ENCODE measurements around the gene MED15. TPM values are rescaled to one million over a fixed set of nuclear protein-coding genes. Genes with fewer than 3 reads are reported as not detected.

MED15 gene
- total RNA-seq, 2 donors from 2014 or later, result 61.4 to 62.7 TPM

DNA sequence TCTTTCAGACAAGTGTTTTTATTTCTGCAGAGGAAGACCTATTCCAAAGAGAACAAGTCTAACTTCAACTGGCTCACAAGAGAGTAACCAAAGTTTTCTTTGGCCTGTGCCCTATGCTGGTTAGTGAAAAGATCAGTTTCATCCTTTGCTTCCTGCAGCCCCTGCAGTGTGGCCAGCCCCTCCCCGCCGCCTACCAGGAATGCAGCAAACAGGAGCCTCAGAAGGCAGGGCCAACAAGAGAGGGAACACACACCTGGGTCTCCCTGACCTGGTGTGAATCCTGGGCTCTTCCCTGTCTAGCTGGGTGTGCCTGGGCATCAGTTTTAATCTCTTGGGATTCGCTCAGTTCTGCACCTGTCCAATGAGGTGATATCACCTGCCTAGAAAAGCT lies 48.3 kb upstream of the MED15 start:
- peaks cover 18% of the 10 kb centered on the region for H3K36me3 ChIP-seq (ENCODE audit: control insufficient read depth, insufficient read depth, low read length)
- H3K9ac ChIP-seq (ENCODE audit: extremely low read depth, low read length, poor library complexity, severe bottlenecking), result no peak overlapping the region
- no peak overlapping the region for H3K4me3 Mint-ChIP-seq
- peaks cover 2% of the 10 kb centered on the region for H3K27me3 Mint-ChIP-seq (ENCODE audit: insufficient read depth)
- peaks cover 8% of the 10 kb centered on the region for H3K4me1 Mint-ChIP-seq
- no peaks in the 10 kb centered on the region for H3K9me3 Mint-ChIP-seq
- H3K9me3 ChIP-seq (ENCODE audit: control insufficient read depth, low read length), result no peaks in the 10 kb centered on the region
- no peak overlapping the region for H3K27ac ChIP-seq (ENCODE audit: low read depth, low read length)
- H3K27ac Mint-ChIP-seq, result no peak overlapping the region
- peaks cover 19% of the 10 kb centered on the region for H3K36me3 Mint-ChIP-seq (ENCODE audit: low read depth)
- no peak for TF ChIP-seq CTCF (conservative IDR thresholded peaks at IDR 0.05)
- no peaks in the 10 kb centered on the region for H3K27me3 ChIP-seq (ENCODE audit: control insufficient read depth, insufficient read depth, low read length, poor library complexity, severe bottlenecking)
- DNase-seq, result peak; percentile 75
- no peaks in the 10 kb centered on the region for H3K4me1 ChIP-seq (ENCODE audit: control insufficient read depth, insufficient read depth, low read length)
- WGBS, 2 experiments (ENCODE audit: insufficient coverage in 1 of 2, insufficient read length in 1 of 2), result 86 to 100% methylated on average over 3 of the region's 3 CpGs
- no peak overlapping the region for H3K4me3 ChIP-seq (ENCODE audit: low read length)

DNA sequence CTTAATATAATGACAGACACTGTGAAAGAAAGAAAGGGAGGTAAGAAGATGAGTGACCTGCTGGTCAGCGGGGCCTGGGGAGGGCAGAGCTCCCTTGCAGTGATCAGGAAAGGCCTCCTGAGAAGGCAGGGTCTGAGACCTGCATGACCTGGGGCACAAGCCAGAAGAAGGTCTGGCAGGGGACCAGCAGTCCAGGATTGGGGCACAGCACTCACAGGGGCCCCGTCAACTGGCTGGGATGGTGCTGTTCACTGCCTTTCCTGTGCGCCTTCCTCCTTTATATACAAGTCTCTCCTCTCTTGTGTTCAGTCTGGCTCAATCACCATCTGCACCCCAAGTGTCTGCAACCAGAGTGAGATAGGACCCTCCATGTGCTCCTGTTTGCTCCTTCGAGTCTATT lies 47.5 kb upstream of the MED15 start:
- H3K4me3 Mint-ChIP-seq, result no peak overlapping the region
- H3K4me1 Mint-ChIP-seq, result peaks cover 8% of the 10 kb centered on the region
- Histone ChIP-seq H3K4me3 (ENCODE audit: low read length) (no peak overlapping the region), H3K9me3 (ENCODE audit: control insufficient read depth, low read length) (no peaks in the 10 kb centered on the region), H3K36me3 (ENCODE audit: control insufficient read depth, insufficient read depth, low read length) (peaks cover 18% of the 10 kb centered on the region), H3K4me1 (ENCODE audit: control insufficient read depth, insufficient read depth, low read length) (no peaks in the 10 kb centered on the region), H3K9ac (ENCODE audit: extremely low read depth, low read length, poor library complexity, severe bottlenecking) (no peak overlapping the region), H3K27me3 (ENCODE audit: control insufficient read depth, insufficient read depth, low read length, poor library complexity, severe bottlenecking) (no peaks in the 10 kb centered on the region), H3K27ac (ENCODE audit: low read depth, low read length) (peak overlapping the region; percentile 41)
- peaks cover 17% of the 10 kb centered on the region for H3K36me3 Mint-ChIP-seq (ENCODE audit: low read depth)
- DNase-seq, result no peak
- H3K9me3 Mint-ChIP-seq, result no peaks in the 10 kb centered on the region
- TF ChIP-seq CTCF (conservative IDR thresholded peaks at IDR 0.05), result no peak
- whole genome bisulfite sequencing, 2 experiments (ENCODE audit: insufficient coverage in 1 of 2, insufficient read length in 1 of 2), result 77 to 92% methylated on average over 3 to 4 of the region's 4 CpGs
- no peak overlapping the region for H3K27ac Mint-ChIP-seq
- peaks cover 2% of the 10 kb centered on the region for H3K27me3 Mint-ChIP-seq (ENCODE audit: insufficient read depth)

DNA sequence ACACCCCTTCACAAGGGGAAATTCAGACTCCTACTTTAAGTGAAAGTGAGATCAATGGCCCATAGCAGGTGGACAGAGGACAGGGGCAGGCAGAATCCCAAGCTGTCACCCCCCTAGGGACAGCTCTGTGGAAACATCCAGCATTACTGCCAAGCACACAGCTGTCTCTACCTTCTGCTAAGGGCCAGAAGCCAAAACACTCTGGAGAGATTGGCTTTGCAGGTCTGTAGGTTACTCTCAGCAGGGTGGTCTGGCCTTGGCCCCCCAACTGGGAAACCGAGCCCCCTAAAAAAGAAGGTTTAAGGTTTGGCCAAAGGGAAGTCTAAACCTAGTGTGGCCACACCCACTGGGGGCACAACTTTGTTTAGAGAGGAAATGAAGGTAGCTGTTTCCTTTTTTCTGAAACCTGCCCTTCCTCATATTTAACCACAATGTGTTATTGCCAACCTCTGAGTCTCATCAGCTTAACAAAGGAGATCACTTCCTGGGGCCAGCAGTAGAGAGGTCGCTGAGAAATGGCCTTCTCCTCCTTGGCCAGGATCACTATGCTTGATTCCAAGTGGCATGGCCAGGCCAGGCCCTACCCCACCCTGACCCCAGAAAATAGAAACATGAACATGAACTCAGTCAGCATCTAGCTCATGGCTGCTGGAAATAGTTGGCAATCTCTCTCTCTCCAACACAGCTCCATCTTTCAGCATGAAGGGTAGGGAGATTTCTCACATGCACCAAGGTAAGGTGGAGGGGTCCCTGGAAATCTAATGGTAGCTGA lies 43.9 kb upstream of the MED15 start:
- Histone ChIP-seq H3K9me3 (ENCODE audit: control insufficient read depth, low read length) (no peaks in the 10 kb centered on the region), H3K27me3 (ENCODE audit: control insufficient read depth, insufficient read depth, low read length, poor library complexity, severe bottlenecking) (no peaks in the 10 kb centered on the region), H3K27ac (ENCODE audit: low read depth, low read length) (no peak overlapping the region), H3K4me1 (ENCODE audit: control insufficient read depth, insufficient read depth, low read length) (no peaks in the 10 kb centered on the region), H3K9ac (ENCODE audit: extremely low read depth, low read length, poor library complexity, severe bottlenecking) (no peak overlapping the region), H3K4me3 (ENCODE audit: low read length) (no peak overlapping the region), H3K36me3 (ENCODE audit: control insufficient read depth, insufficient read depth, low read length) (peaks cover 10% of the 10 kb centered on the region)
- DNase-seq, result no peak
- no peak overlapping the region for H3K4me3 Mint-ChIP-seq
- peaks cover 5% of the 10 kb centered on the region for H3K4me1 Mint-ChIP-seq
- no peaks in the 10 kb centered on the region for H3K27me3 Mint-ChIP-seq (ENCODE audit: insufficient read depth)
- H3K36me3 Mint-ChIP-seq (ENCODE audit: low read depth), result peaks cover 9% of the 10 kb centered on the region
- TF ChIP-seq CTCF (conservative IDR thresholded peaks at IDR 0.05), result no peak
- no peak overlapping the region for H3K27ac Mint-ChIP-seq
- H3K9me3 Mint-ChIP-seq, result no peaks in the 10 kb centered on the region
- 84% methylated on average over 2 of the region's 2 CpGs; no CpG with 5 or more reads in 1 of the 2 experiments for WGBS, 2 experiments (ENCODE audit: insufficient coverage in 1 of 2, insufficient read length in 1 of 2)

Data from endodermal cell (in vitro differentiated cells).